ENCODE measurements around the gene CCDC13.

The CCDC13 gene

DNA sequence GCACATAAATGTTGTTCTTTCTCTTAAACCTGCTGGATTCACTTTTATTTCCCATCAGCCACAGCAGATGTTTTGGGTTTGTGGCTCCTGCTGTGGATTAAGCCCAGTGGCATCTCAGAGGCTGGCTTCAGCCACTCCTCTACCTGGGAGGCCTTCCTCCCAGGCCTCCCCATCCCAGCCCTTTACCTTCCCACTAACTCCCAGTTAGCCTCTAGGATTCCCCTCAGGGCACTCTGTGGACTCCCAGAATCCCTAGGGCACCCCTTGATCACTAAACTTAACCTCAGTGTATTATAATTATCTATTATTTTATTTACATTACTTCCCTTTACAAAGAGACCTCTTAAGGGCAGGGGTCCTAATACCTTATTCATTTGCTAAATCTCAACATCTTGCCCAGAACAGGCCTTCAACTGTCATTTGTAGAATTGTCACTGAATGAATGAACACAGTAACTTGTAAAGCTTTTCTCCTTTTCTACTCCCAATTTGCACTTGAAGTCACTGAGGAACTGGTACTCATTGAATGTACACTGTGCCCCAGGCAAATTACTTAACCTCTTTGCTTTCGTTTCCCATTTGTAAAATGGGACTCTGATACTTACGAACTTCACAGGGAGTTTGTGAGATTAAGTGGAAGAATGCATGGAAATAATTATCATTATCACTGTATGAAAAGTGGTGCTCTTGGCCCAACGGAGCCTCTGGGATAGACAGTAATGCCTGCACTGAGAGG is 8.3 kb downstream of the CCDC13 start:
- TF ChIP-seq ZNF70 (CRISPR knock-in tag; IDR thresholded peaks at IDR 0.05) (no peak), ISL1 (CRISPR knock-in tag; IDR thresholded peaks at IDR 0.05) (no peak), ZFP30 (CRISPR knock-in tag; IDR thresholded peaks at IDR 0.05) (no peak), ZFP3 (CRISPR knock-in tag; IDR thresholded peaks at IDR 0.05) (no peak)
- TF ChIP-seq, protein P1, sequence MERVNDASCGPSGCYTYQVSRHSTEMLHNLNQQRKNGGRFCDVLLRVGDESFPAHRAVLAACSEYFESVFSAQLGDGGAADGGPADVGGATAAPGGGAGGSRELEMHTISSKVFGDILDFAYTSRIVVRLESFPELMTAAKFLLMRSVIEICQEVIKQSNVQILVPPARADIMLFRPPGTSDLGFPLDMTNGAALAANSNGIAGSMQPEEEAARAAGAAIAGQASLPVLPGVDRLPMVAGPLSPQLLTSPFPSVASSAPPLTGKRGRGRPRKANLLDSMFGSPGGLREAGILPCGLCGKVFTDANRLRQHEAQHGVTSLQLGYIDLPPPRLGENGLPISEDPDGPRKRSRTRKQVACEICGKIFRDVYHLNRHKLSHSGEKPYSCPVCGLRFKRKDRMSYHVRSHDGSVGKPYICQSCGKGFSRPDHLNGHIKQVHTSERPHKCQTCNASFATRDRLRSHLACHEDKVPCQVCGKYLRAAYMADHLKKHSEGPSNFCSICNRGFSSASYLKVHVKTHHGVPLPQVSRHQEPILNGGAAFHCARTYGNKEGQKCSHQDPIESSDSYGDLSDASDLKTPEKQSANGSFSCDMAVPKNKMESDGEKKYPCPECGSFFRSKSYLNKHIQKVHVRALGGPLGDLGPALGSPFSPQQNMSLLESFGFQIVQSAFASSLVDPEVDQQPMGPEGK (CRISPR knock-in tag; IDR thresholded peaks at IDR 0.05; ENCODE audit: borderline replicate concordance): no peak
- TF ChIP-seq, protein P2, sequence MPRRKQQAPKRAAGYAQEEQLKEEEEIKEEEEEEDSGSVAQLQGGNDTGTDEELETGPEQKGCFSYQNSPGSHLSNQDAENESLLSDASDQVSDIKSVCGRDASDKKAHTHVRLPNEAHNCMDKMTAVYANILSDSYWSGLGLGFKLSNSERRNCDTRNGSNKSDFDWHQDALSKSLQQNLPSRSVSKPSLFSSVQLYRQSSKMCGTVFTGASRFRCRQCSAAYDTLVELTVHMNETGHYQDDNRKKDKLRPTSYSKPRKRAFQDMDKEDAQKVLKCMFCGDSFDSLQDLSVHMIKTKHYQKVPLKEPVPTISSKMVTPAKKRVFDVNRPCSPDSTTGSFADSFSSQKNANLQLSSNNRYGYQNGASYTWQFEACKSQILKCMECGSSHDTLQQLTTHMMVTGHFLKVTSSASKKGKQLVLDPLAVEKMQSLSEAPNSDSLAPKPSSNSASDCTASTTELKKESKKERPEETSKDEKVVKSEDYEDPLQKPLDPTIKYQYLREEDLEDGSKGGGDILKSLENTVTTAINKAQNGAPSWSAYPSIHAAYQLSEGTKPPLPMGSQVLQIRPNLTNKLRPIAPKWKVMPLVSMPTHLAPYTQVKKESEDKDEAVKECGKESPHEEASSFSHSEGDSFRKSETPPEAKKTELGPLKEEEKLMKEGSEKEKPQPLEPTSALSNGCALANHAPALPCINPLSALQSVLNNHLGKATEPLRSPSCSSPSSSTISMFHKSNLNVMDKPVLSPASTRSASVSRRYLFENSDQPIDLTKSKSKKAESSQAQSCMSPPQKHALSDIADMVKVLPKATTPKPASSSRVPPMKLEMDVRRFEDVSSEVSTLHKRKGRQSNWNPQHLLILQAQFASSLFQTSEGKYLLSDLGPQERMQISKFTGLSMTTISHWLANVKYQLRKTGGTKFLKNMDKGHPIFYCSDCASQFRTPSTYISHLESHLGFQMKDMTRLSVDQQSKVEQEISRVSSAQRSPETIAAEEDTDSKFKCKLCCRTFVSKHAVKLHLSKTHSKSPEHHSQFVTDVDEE (CRISPR knock-in tag; IDR thresholded peaks at IDR 0.05): no peak
- TF ChIP-seq, protein P3, sequence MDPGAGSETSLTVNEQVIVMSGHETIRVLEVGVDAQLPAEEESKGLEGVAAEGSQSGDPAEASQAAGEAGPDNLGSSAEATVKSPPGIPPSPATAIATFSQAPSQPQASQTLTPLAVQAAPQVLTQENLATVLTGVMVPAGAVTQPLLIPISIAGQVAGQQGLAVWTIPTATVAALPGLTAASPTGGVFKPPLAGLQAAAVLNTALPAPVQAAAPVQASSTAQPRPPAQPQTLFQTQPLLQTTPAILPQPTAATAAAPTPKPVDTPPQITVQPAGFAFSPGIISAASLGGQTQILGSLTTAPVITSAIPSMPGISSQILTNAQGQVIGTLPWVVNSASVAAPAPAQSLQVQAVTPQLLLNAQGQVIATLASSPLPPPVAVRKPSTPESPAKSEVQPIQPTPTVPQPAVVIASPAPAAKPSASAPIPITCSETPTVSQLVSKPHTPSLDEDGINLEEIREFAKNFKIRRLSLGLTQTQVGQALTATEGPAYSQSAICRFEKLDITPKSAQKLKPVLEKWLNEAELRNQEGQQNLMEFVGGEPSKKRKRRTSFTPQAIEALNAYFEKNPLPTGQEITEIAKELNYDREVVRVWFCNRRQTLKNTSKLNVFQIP (CRISPR knock-in tag; IDR thresholded peaks at IDR 0.05; ENCODE audit: borderline replicate concordance, low read depth): no peak
- ATAC-seq: no peak

DNA sequence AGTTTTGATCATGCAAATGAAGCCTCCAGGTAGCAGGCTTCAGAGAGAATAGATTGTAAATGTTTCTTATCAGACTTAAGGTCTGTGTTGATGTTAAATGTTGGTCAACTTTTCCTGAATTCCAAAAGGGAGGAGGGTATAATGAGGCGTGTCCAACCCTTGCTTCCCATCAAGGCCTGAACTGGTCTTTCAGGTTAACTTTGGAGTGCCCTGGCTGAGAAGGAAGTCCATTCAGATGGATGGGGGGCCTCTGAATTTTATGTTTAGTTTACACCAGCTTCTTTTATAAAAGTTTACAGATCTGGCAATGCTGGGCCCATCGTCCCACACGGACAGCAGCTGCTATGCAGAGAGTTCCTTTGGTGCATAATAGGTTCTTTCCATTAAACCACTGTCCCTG is 8.9 kb downstream of the CCDC13 start:
- TF ChIP-seq ESRRG (CRISPR knock-in tag; IDR thresholded peaks at IDR 0.05) (no peak), ZFP3 (CRISPR knock-in tag; IDR thresholded peaks at IDR 0.05) (no peak), ZC3H10 (CRISPR knock-in tag; IDR thresholded peaks at IDR 0.05) (no peak), TCF4 (CRISPR knock-in tag; IDR thresholded peaks at IDR 0.05; ENCODE audit: borderline replicate concordance) (no peak), ZNF70 (CRISPR knock-in tag; IDR thresholded peaks at IDR 0.05) (no peak), OSR1 (CRISPR knock-in tag; IDR thresholded peaks at IDR 0.05) (no peak), ZFP30 (CRISPR knock-in tag; IDR thresholded peaks at IDR 0.05) (no peak), CSDC2 (CRISPR knock-in tag; IDR thresholded peaks at IDR 0.05) (no peak), ZNF8 (CRISPR knock-in tag; IDR thresholded peaks at IDR 0.05) (no peak), ZNF565 (CRISPR knock-in tag; conservative IDR thresholded peaks at IDR 0.05; ENCODE audit: low read depth) (no peak), ISL1 (CRISPR knock-in tag; IDR thresholded peaks at IDR 0.05) (no peak)
- TF ChIP-seq, protein P4, sequence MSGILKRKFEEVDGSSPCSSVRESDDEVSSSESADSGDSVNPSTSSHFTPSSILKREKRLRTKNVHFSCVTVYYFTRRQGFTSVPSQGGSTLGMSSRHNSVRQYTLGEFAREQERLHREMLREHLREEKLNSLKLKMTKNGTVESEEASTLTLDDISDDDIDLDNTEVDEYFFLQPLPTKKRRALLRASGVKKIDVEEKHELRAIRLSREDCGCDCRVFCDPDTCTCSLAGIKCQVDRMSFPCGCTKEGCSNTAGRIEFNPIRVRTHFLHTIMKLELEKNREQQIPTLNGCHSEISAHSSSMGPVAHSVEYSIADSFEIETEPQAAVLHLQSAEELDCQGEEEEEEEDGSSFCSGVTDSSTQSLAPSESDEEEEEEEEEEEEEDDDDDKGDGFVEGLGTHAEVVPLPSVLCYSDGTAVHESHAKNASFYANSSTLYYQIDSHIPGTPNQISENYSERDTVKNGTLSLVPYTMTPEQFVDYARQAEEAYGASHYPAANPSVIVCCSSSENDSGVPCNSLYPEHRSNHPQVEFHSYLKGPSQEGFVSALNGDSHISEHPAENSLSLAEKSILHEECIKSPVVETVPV (CRISPR knock-in tag; IDR thresholded peaks at IDR 0.05): no peak
- TF ChIP-seq, protein P1 (CRISPR knock-in tag; IDR thresholded peaks at IDR 0.05; ENCODE audit: borderline replicate concordance): no peak
- TF ChIP-seq, protein P2 (CRISPR knock-in tag; IDR thresholded peaks at IDR 0.05): no peak
- no peak for ATAC-seq
